ENCODE data around the gene CCDC91.
A peak's percentile ranks its signal among the peaks of the same experiment; 100 is the strongest.

The CCDC91 gene

GRCh38 chr12:28190321-28191050 is at the start of gene CCDC91:
Gene CCDC91 (plus strand): TSS chr12:28190456. CDS start chr12:28257216, 66,760 bp downstream.
- DNase-seq: peak in 57 of 58 donors; percentile 21 to 85 (median 69)

- DNase-seq: no peak
Measured at GRCh38 chr12:28144059-28144458, 46.2 kb upstream of the CCDC91 start.

- DNase-seq: no peak
Measured at GRCh38 chr12:28144532-28144931, 45.7 kb upstream of the CCDC91 start.

- no peak for DNase-seq
Measured at GRCh38 chr12:28145216-28145615, 45.0 kb upstream of the CCDC91 start.

- no peak for DNase-seq
Measured at GRCh38 chr12:28149279-28149678, 41.0 kb upstream of the CCDC91 start.

GRCh38 chr12:28156362-28156761 is 33.9 kb upstream of the CCDC91 start:
- DNase-seq: no peak

- no peak for DNase-seq
Measured at GRCh38 chr12:28156804-28157203, 33.5 kb upstream of the CCDC91 start.

- no peak for DNase-seq
Measured at GRCh38 chr12:28158353-28158752, 31.9 kb upstream of the CCDC91 start.

GRCh38 chr12:28159688-28160087 is 30.6 kb upstream of the CCDC91 start:
- no peak for DNase-seq

- DNase-seq: no peak
Measured at GRCh38 chr12:28161697-28162096, 28.6 kb upstream of the CCDC91 start.

- no peak for DNase-seq
Measured at GRCh38 chr12:28162697-28163096, 27.6 kb upstream of the CCDC91 start.

GRCh38 chr12:28164644-28165275 is 25.5 kb upstream of the CCDC91 start:
- DNase-seq: no peak

- DNase-seq: no peak
Measured at GRCh38 chr12:28167981-28168485, 22.2 kb upstream of the CCDC91 start.

GRCh38 chr12:28171356-28172060 is 18.7 kb upstream of the CCDC91 start:
- no peak for DNase-seq

GRCh38 chr12:28172434-28173030 is 17.7 kb upstream of the CCDC91 start:
- no peak for DNase-seq

GRCh38 chr12:28173440-28173839 is 16.8 kb upstream of the CCDC91 start:
- DNase-seq: no peak

- no peak for DNase-seq
Measured at GRCh38 chr12:28175098-28175589, 15.1 kb upstream of the CCDC91 start.

- DNase-seq: no peak
Measured at GRCh38 chr12:28176295-28176694, 14.0 kb upstream of the CCDC91 start.

GRCh38 chr12:28177461-28177860 is 12.8 kb upstream of the CCDC91 start:
- DNase-seq: no peak

- no peak for DNase-seq
Measured at GRCh38 chr12:28177905-28178304, 12.4 kb upstream of the CCDC91 start.

GRCh38 chr12:28178775-28179174 is 11.5 kb upstream of the CCDC91 start:
- DNase-seq: no peak

GRCh38 chr12:28180786-28181185 is 9.5 kb upstream of the CCDC91 start:
- DNase-seq: no peak
